ENCODE measurements around the gene NDUFAF3.

The NDUFAF3 gene

DNA sequence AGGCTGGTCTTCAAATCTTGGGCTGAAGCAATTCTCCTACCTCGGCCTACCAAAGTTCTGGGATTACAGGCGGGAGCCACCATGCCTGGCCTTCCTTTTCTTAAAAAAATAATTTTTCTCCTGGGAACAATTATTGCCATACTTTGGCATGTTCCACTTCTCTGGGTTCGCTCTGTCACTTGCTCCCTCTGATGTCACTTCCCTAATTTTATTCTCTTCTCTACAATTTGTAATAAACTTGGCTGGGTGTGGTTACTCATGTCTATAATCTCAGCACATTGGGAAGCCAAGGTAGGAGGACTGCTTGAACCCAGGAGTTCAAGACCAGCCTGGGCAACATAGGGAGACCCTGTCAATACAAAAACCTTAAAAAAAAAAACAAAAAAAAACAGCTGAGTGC is 13.4 kb downstream of the NDUFAF3 start:
- no peak for DNase-seq (ENCODE audit: low read depth)
- H3K4me3 ChIP-seq (ENCODE audit: control insufficient read depth, low read depth, low read length): no peak overlapping the region
- TF ChIP-seq CTCF (IDR thresholded peaks at IDR 0.05; ENCODE audit: control insufficient read depth, insufficient read depth, low read depth, low read length, missing control alignments): no peak

DNA sequence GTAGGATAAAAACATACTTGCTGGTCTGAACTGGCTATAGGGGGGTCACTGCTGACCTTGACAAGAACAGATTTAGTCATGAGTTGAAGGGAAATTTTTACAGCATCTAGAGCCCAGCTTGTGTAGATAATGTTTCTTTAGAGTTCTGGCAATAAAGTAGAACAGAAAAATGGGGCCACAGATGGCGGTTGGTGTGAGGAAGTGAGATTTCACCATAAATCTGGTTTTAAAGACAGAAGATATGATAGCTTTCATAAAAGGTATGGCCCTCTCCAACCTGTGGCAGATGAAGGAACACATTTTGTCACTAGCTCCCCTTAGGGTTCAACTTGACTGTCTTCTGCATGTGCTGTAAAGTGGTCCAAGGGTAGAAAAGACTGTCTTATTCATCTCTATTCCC is 31.6 kb downstream of the NDUFAF3 start:
- no peak overlapping the region for H3K4me3 ChIP-seq (ENCODE audit: control insufficient read depth, low read depth, low read length)
- no peak for TF ChIP-seq CTCF (IDR thresholded peaks at IDR 0.05; ENCODE audit: control insufficient read depth, insufficient read depth, low read depth, low read length, missing control alignments)
- no peak for DNase-seq (ENCODE audit: low read depth)

- TF ChIP-seq CTCF (IDR thresholded peaks at IDR 0.05; ENCODE audit: control insufficient read depth, insufficient read depth, low read depth, low read length, missing control alignments): no peak
- DNase-seq (ENCODE audit: low read depth): no peak
- no peak overlapping the region for H3K4me3 ChIP-seq (ENCODE audit: control insufficient read depth, low read depth, low read length)
These were observed 32.5 kb downstream of the NDUFAF3 start for GRCh38 chr3:49054344-49054862.

DNA sequence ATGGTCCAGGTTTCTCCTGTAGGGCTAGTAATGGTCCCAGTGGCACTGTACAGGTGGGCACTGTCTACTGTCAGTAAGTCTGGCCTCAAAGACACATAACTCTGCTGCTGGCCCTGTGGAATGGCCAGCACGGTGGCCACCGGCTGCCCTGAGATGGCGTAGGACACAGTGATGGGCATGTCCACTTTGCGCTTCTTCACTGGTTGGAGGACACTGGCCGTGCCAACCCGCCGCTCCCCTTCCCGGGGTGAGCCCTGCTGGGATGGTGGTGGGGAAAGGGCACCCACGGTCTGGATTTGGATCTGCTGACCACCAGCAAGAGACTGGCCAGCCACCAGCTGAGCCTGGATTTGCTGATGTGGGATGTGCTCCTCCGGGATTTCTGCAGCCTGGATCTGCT is 35.3 kb downstream of the NDUFAF3 start:
- DNase-seq (ENCODE audit: low read depth): no peak
- no peak overlapping the region for H3K4me3 ChIP-seq (ENCODE audit: control insufficient read depth, low read depth, low read length)
- no peak for TF ChIP-seq CTCF (IDR thresholded peaks at IDR 0.05; ENCODE audit: control insufficient read depth, insufficient read depth, low read depth, low read length, missing control alignments)

GRCh38 chr3:49058011-49058410 is 36.1 kb downstream of the NDUFAF3 start:
- no peak for TF ChIP-seq CTCF (IDR thresholded peaks at IDR 0.05; ENCODE audit: control insufficient read depth, insufficient read depth, low read depth, low read length, missing control alignments)
- no peak for DNase-seq (ENCODE audit: low read depth)
- H3K4me3 ChIP-seq (ENCODE audit: control insufficient read depth, low read depth, low read length): no peak overlapping the region

All from AG09309 (cell line).